Neuronal stem cell (in vitro differentiated cells): ENCODE measurements around the gene PTPN3.

Experiments used
- DNase-seq: peaks from one replicate; pipeline ENCODE4 v3.0.0-alpha.2; 2013; ENCODE audit warnings: low spot score
- H2AFZ ChIP-seq: one replicate; pipeline ENCODE4 v1.6.1; 2013; ENCODE audit warnings: mild to moderate bottlenecking, low read length, inconsistent platforms
- H2AK5ac ChIP-seq: 2 replicates; pipeline ENCODE4 v1.6.1; 2013; ENCODE audit warnings: low read depth, mild to moderate bottlenecking, inconsistent platforms, low read length, moderate library complexity, mixed read lengths
- H2BK120ac ChIP-seq: 2 replicates; pipeline ENCODE4 v1.6.1; 2013; ENCODE audit warnings: low read depth, mild to moderate bottlenecking, inconsistent platforms, low read length, moderate library complexity, mixed read lengths
- H2BK12ac ChIP-seq: one replicate; pipeline ENCODE4 v1.6.1; 2013; ENCODE audit warnings: low read length, inconsistent platforms
- H2BK15ac ChIP-seq: 2 replicates; pipeline ENCODE4 v1.6.1; 2013; ENCODE audit warnings: mild to moderate bottlenecking, low read length, inconsistent platforms, mixed read lengths
- H2BK5ac ChIP-seq: one replicate; pipeline ENCODE4 v1.6.1; 2013; ENCODE audit warnings: inconsistent platforms, mild to moderate bottlenecking, low read length, moderate library complexity
- H3K14ac ChIP-seq: one replicate; pipeline ENCODE4 v1.6.1; 2013; ENCODE audit warnings: low read length, inconsistent platforms
- H3K18ac ChIP-seq: 2 replicates; pipeline ENCODE4 v1.6.1; 2013; ENCODE audit warnings: low read length, inconsistent platforms
- H3K23ac ChIP-seq: 2 replicates; pipeline ENCODE4 v1.6.1; 2013; ENCODE audit warnings: low read depth, mild to moderate bottlenecking, mixed read lengths, low read length, inconsistent platforms; ENCODE audit not compliant: poor library complexity
- H3K27ac ChIP-seq: replicated peaks from 3 replicates; pipeline ENCODE4 v1.5.1; 2013; ENCODE audit warnings: low read length, inconsistent platforms
- H3K27me3 ChIP-seq, 3 experiments: 2 replicates each; pipeline ENCODE4 v1.6.1; 2013; ENCODE audit warnings: low read length in 3 of 3, mild to moderate bottlenecking in 2 of 3, inconsistent platforms in 1 of 3, low read depth in 1 of 3, mixed read lengths in 1 of 3, moderate library complexity in 1 of 3; ENCODE audit not compliant: control insufficient read depth in 3 of 3, insufficient read depth in 3 of 3
- H3K36me3 ChIP-seq, 2 donors: replicated peaks in 1 of 2; 2 replicates each; pipeline ENCODE4 v1.6.1; 2013; ENCODE audit warnings: low read length in 2 of 2; ENCODE audit not compliant: control insufficient read depth in 2 of 2, insufficient read depth in 2 of 2
- H3K4ac ChIP-seq: 2 replicates; pipeline ENCODE4 v1.6.1; 2013; ENCODE audit warnings: inconsistent platforms, mild to moderate bottlenecking, low read length, moderate library complexity
- H3K4me1 ChIP-seq, 2 donors: 1 replicate in 1 of 2; 2 replicates in 1 of 2; pipeline ENCODE4 v1.6.1; 2013; ENCODE audit warnings: low read length in 2 of 2, low read depth in 1 of 2; ENCODE audit not compliant: control insufficient read depth in 2 of 2, insufficient read depth in 1 of 2
- H3K4me2 ChIP-seq: one replicate; pipeline ENCODE4 v1.6.1; 2013; ENCODE audit warnings: mild to moderate bottlenecking, low read length, inconsistent platforms; ENCODE audit not compliant: insufficient read depth, poor library complexity, severe bottlenecking
- H3K4me3 ChIP-seq, 2 donors: 2 replicates each; pipeline ENCODE4 v1.5.1; 2013; ENCODE audit warnings: low read length in 2 of 2, mild to moderate bottlenecking in 2 of 2, inconsistent platforms in 1 of 2, moderate library complexity in 1 of 2
- H3K79me1 ChIP-seq: one replicate; pipeline ENCODE4 v1.6.1; 2013; ENCODE audit warnings: low read depth, mild to moderate bottlenecking, inconsistent platforms, low read length, moderate library complexity
- H3K9ac ChIP-seq: one replicate; pipeline ENCODE4 v1.6.1; 2013; ENCODE audit warnings: mild to moderate bottlenecking, low read depth, low read length, inconsistent platforms; ENCODE audit not compliant: poor library complexity
- H3K9me3 ChIP-seq, 2 donors: replicated peaks in 1 of 2; 2 replicates each; pipeline versions ENCODE3 to v1.6.1; 2013; ENCODE audit warnings: low read length in 2 of 2, mild to moderate bottlenecking in 2 of 2, inconsistent platforms in 1 of 2, low read depth in 1 of 2, mixed read lengths in 1 of 2, moderate library complexity in 1 of 2; ENCODE audit not compliant: control insufficient read depth in 2 of 2, insufficient read depth in 1 of 2
- H4K8ac ChIP-seq: one replicate; pipeline ENCODE4 v1.6.1; 2013; ENCODE audit warnings: low read depth, mild to moderate bottlenecking, inconsistent platforms, low read length, moderate library complexity
- H4K91ac ChIP-seq: one replicate; pipeline ENCODE4 v1.6.1; 2013; ENCODE audit warnings: low read length, low read depth, mild to moderate bottlenecking, inconsistent platforms; ENCODE audit not compliant: poor library complexity
- WGBS, 2 donors: extraction: QIAGEN DNeasy Blood & Tissue Kit; methylation state at CpG; one replicate each; pipeline ENCODE4 v1.1.7; 2013; ENCODE audit warnings: missing lambda C conversion rate in 2 of 2, mixed read lengths in 1 of 2; ENCODE audit not compliant: insufficient read length in 2 of 2, insufficient replicate concordance in 1 of 2; ENCODE audit errors: extremely low coverage in 2 of 2; 5-methylcytosine and 5-hydroxymethylcytosine counted together

PTPN3 gene

DNA sequence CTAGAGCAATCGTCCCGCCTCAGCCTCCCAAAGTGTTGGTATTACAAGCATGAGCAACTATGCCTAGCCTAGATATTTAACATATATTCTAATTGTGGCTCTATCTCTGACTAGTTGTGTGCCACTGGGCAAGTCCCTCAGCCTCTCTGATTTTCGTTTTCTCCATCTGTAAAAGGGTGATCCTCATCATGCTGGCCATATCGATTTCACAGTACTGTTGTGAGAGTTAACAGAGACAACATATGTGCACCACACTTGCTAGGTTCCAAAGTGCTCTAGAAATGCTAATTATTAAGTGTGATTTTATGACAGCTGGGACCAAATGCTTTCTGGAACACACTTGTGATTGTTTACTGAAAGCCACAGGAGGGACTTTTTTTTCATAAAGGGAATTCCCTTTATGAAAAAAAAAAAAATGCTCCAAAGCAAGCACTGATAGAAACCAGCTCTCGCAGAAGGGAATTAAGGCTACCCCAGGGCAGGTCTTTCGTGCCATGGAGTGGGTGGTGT lies 98.8 kb downstream of the PTPN3 start:
- Histone ChIP-seq H3K27me3 (no peaks in the 10 kb centered on the region), H2BK120ac (no peak overlapping the region), H3K9ac (no peak overlapping the region), H3K18ac (no peak overlapping the region), H3K4me1 (peaks cover 6 to 7% of the 10 kb centered on the region in 2 donors), H4K8ac (no peak overlapping the region), H3K23ac (no peak overlapping the region), H3K27ac (no peak overlapping the region), H3K9me3 (no peaks in the 10 kb centered on the region), H3K14ac (no peak overlapping the region), H4K91ac (no peak overlapping the region), H2AK5ac (no peak overlapping the region), H3K79me1 (no peaks in the 10 kb centered on the region), H2BK12ac (no peak overlapping the region), H2BK15ac (no peak overlapping the region), H2AFZ (no peak overlapping the region), H3K4ac (no peak overlapping the region), H3K4me3 (no peak overlapping the region), H3K4me2 (no peak overlapping the region), H2BK5ac (no peak overlapping the region), H3K36me3 (no peaks in the 10 kb centered on the region)
- DNase-seq, result no peak
- WGBS, 2 donors, result no CpG with 5 or more reads among the region's 6 CpGs

DNA sequence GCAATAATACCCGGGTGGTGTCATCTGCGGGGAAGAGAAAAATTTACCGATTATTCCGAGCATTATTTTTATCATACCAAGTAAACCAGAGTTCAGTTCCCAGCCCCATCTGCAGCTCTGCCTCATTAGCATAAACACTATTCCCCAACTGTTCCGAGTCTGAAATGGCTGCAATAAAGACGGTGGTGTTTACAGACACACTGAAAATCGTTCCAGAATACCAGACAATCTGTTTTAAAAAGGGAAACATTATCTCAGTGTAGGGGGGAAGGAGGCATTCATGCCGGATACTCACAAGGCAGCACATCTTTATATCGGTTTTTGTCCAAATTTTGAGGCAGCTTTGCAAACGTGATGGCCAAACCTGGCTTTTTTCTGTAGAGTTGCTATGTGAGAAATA lies 106.9 kb downstream of the PTPN3 start:
- H3K18ac ChIP-seq, result no peak overlapping the region
- no peaks in the 10 kb centered on the region for H3K79me1 ChIP-seq
- H2BK12ac ChIP-seq, result no peak overlapping the region
- H3K27me3 ChIP-seq, result no peaks in the 10 kb centered on the region
- no peaks in the 10 kb centered on the region for H3K36me3 ChIP-seq
- no peak overlapping the region for H3K27ac ChIP-seq
- H2AFZ ChIP-seq, result peak overlapping the region; percentile 14
- H2BK15ac ChIP-seq, result no peak overlapping the region
- H3K4ac ChIP-seq, result no peak overlapping the region
- H2BK5ac ChIP-seq, result no peak overlapping the region
- peaks cover 0 to 2% of the 10 kb centered on the region in 2 donors for H3K9me3 ChIP-seq
- peaks cover 0 to 9% of the 10 kb centered on the region in 2 donors for H3K4me1 ChIP-seq
- H2BK120ac ChIP-seq, result no peak overlapping the region
- no peak overlapping the region for H2AK5ac ChIP-seq
- H3K4me3 ChIP-seq, result no peak overlapping the region
- no peak overlapping the region for H3K4me2 ChIP-seq
- H4K8ac ChIP-seq, result no peak overlapping the region
- H4K91ac ChIP-seq, result no peak overlapping the region
- no peak overlapping the region for H3K23ac ChIP-seq
- DNase-seq, result no peak
- no peak overlapping the region for H3K9ac ChIP-seq
- WGBS, 2 donors, result no CpG with 5 or more reads among the region's 10 CpGs
- no peak overlapping the region for H3K14ac ChIP-seq

DNA sequence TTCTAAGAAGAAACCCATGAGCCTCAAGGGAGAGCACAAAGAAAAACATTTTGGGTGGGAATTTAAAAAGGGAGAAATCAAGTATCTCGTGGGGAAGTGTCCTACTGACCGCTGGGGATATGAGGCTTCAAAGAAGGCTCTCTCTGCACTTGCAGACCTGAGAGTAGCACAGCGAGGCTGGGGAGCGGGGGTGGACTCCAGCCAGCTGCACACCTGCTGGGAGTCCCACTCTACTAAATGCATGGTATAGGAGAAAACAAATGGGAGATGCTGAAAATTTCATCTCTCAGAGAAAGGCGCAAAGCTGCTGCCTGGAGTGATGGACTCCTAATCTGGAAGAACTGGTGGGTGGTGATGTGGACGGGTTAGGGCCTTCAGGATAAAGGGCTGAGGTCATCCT lies 110.3 kb downstream of the PTPN3 start:
- H3K36me3 ChIP-seq, result no peaks in the 10 kb centered on the region
- no peak overlapping the region for H3K27ac ChIP-seq
- no peak overlapping the region for H3K4me2 ChIP-seq
- no peak overlapping the region for H2BK12ac ChIP-seq
- no CpG with 5 or more reads among the region's 6 CpGs for WGBS, 2 donors
- H3K27me3 ChIP-seq, result no peaks in the 10 kb centered on the region
- no peaks in the 10 kb centered on the region for H3K79me1 ChIP-seq
- no peak overlapping the region for H2BK15ac ChIP-seq
- H2BK120ac ChIP-seq, result no peak overlapping the region
- no peak overlapping the region for H3K23ac ChIP-seq
- no peak overlapping the region for H2BK5ac ChIP-seq
- H3K18ac ChIP-seq, result no peak overlapping the region
- no peak overlapping the region for H2AFZ ChIP-seq
- no peak overlapping the region for H4K8ac ChIP-seq
- H4K91ac ChIP-seq, result no peak overlapping the region
- no peak overlapping the region for H3K14ac ChIP-seq
- no peak overlapping the region for H3K4me3 ChIP-seq
- peaks cover 0 to 9% of the 10 kb centered on the region in 2 donors for H3K4me1 ChIP-seq
- H3K4ac ChIP-seq, result no peak overlapping the region
- no peak overlapping the region for H2AK5ac ChIP-seq
- peaks cover 0 to 2% of the 10 kb centered on the region in 2 donors for H3K9me3 ChIP-seq
- H3K9ac ChIP-seq, result no peak overlapping the region
- no peak for DNase-seq

DNA sequence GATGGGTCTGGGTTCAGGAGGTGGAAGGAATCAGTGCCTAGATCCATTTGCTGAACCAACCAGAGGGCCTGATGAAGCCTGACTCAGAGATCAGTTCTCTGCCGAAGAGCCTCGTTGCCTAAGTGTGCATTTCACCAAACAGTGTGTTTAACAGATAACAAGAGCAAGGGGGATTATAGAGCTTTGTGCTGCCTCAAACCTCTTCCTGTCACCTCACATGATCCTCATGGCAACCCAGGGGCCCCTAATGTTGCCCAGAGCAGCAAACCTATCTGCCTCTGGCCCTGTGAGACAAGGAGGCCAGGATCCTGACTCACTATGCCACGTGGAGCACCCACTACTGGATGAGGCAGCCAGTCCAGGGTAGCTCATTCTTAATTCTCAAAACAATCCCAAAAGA lies 110.9 kb downstream of the PTPN3 start:
- Histone ChIP-seq H4K8ac (no peak overlapping the region), H2BK12ac (no peak overlapping the region), H3K4me2 (no peak overlapping the region), H2BK5ac (no peak overlapping the region), H3K9ac (no peak overlapping the region), H2AK5ac (no peak overlapping the region), H3K36me3 (no peaks in the 10 kb centered on the region), H3K79me1 (no peaks in the 10 kb centered on the region), H2BK120ac (no peak overlapping the region), H3K27ac (no peak overlapping the region), H3K23ac (no peak overlapping the region), H2AFZ (no peak overlapping the region), H3K4me3 (no peak overlapping the region), H3K14ac (no peak overlapping the region), H3K27me3 (no peaks in the 10 kb centered on the region), H2BK15ac (no peak overlapping the region), H3K9me3 (peaks cover 0 to 2% of the 10 kb centered on the region in 2 donors), H3K18ac (no peak overlapping the region), H3K4ac (no peak overlapping the region), H4K91ac (no peak overlapping the region), H3K4me1 (peaks cover 0 to 9% of the 10 kb centered on the region in 2 donors)
- no CpG with 5 or more reads among the region's 3 CpGs for WGBS, 2 donors
- DNase-seq, result no peak
